A549 (cell line): ENCODE results near the gene PPM1H. TPM values are rescaled to one million over a fixed set of nuclear protein-coding genes. Genes with fewer than 3 reads are reported as not detected.

ENCODE experiments used
- ATAC-seq, 2 experiments: fragments of 200-7000 bp in 1 of 2; fragments of >200 bp in 1 of 2; cut with Nextera tagmentation in 1 of 2; cut with Tn5 transposase in 1 of 2; 3 replicates each; pipeline versions ENCODE4 v1.8.0 to v1.9.1; 2018 to 2020; ENCODE audit warnings: mild to moderate bottlenecking in 1 of 2, moderate library complexity in 1 of 2
- CTCF ChIA-PET: fragments of 300-600 bp; sonication (Branson Sonifier 250); formaldehyde crosslinking; extraction: SDS; loops from one replicate; lab custom pipeline; 2021; ENCODE audit warnings: antibody characterized with exemption, inconsistent platforms; lab: Yijun Ruan, JAX
- POLR2A ChIA-PET: fragments of 350-600 bp; formaldehyde crosslinking; extraction: SDS; loops from one replicate; lab custom pipeline; 2021; ENCODE audit warnings: antibody characterized with exemption, inconsistent platforms; lab: Yijun Ruan, JAX
- DNase-seq, 2 experiments: peaks; one replicate each; pipeline versions ENCODE4 v3.0.0 to v3.0.0-alpha.2; 2011 to 2016; ENCODE audit warnings: low read depth in 1 of 2, low spot score in 1 of 2
- FAIRE-seq: peaks from 2 replicates; lab custom pipeline; 2011; peaks lifted over from hg19 to GRCh38; lab: Jason Lieb, UNC
- H3K27ac ChIP-seq, 2 experiments: fragments of >200 bp; sonication (Bioruptor Twin); formaldehyde crosslinking; 3 replicates each; pipeline ENCODE4 v1.5.1; 2016 to 2017
- H3K4me1 ChIP-seq: fragments of >200 bp; sonication (Bioruptor Twin); formaldehyde crosslinking; 3 replicates; pipeline ENCODE4 v1.6.1; 2016
- H3K4me2 ChIP-seq: fragments of >200 bp; sonication (Bioruptor Twin); formaldehyde crosslinking; 3 replicates; pipeline ENCODE4 v1.6.1; 2016
- H3K4me3 ChIP-seq: fragments of >200 bp; sonication (Bioruptor Twin); formaldehyde crosslinking; 3 replicates; pipeline ENCODE4 v1.5.1; 2016
- H3K9me3 ChIP-seq: fragments of >200 bp; sonication (Bioruptor Twin); formaldehyde crosslinking; 3 replicates; pipeline ENCODE4 v1.6.1; 2016
- CBX8 ChIP-seq: fragments of 200-600 bp; sonication (generic); IDR thresholded peaks from 2 replicates; pipeline ENCODE4 v1.6.1; 2016
- CHD2 ChIP-seq: fragments of 150-350 bp; IDR thresholded peaks from 2 replicates; pipeline ENCODE4 v1.6.1; 2014; ENCODE audit warnings: low read length; ENCODE audit not compliant: partially characterized antibody
- CHD4 ChIP-seq: fragments of 200-600 bp; sonication (generic); IDR thresholded peaks from 2 replicates; pipeline ENCODE4 v1.6.1; 2016; ENCODE audit warnings: antibody characterized with exemption, mild to moderate bottlenecking, borderline replicate concordance
- EHF ChIP-seq: fragments of 250-450 bp; sonication (Bioruptor Pico); IDR thresholded peaks from 2 replicates; pipeline ENCODE4 v1.5.0; 2020; ENCODE audit warnings: mild to moderate bottlenecking
- FOSB ChIP-seq: fragments of 250-450 bp; sonication (Bioruptor Pico); IDR thresholded peaks from 2 replicates; pipeline ENCODE4 v1.5.0; 2020; ENCODE audit warnings: mild to moderate bottlenecking, moderate library complexity
- FOXS1 ChIP-seq: fragments of 250-450 bp; sonication (Bioruptor Pico); IDR thresholded peaks from 2 replicates; pipeline ENCODE4 v1.5.0; 2020; ENCODE audit warnings: mild to moderate bottlenecking, moderate library complexity
- GATA3 ChIP-seq: IDR thresholded peaks from 2 replicates; pipeline ENCODE4 v1.6.1; 2012; ENCODE audit warnings: borderline replicate concordance
- HES2 ChIP-seq: fragments of >200 bp; sonication (Bioruptor Twin); formaldehyde crosslinking; IDR thresholded peaks from 2 replicates; pipeline ENCODE4 v1.6.1; 2016
- HEYL ChIP-seq: fragments of 250-450 bp; sonication (Bioruptor Pico); IDR thresholded peaks from 2 replicates; pipeline ENCODE4 v1.8.0; 2021; ENCODE audit warnings: mild to moderate bottlenecking, moderate library complexity
- HOXB5 ChIP-seq: fragments of 250-450 bp; sonication (Bioruptor Pico); IDR thresholded peaks from 2 replicates; pipeline ENCODE4 v1.5.0; 2020; ENCODE audit warnings: mild to moderate bottlenecking, moderate library complexity
- KDM1A ChIP-seq: fragments of 200-600 bp; sonication (generic); IDR thresholded peaks from 2 replicates; pipeline ENCODE4 v1.6.1; 2016; ENCODE audit warnings: low read depth, mild to moderate bottlenecking
- MAFK ChIP-seq: fragments of 450-650 bp; IDR thresholded peaks from 2 replicates; pipeline ENCODE4 v1.6.1; 2014; ENCODE audit not compliant: partially characterized antibody
- MYC ChIP-seq: IDR thresholded peaks from 2 replicates; pipeline ENCODE4 v1.6.1; 2012; ENCODE audit warnings: mild to moderate bottlenecking, inconsistent platforms, low read length, improper control_type of control experiment, borderline replicate concordance
- NFE2L2 ChIP-seq: fragments of 150-350 bp; conservative IDR thresholded peaks from 2 replicates; pipeline ENCODE4 v1.6.1; 2014; ENCODE audit warnings: low read length
- RFX5 ChIP-seq: fragments of 450-650 bp; IDR thresholded peaks from 2 replicates; pipeline ENCODE4 v1.7.1; 2014; ENCODE audit warnings: antibody characterized with exemption, mild to moderate bottlenecking, moderate library complexity
- RNF2 ChIP-seq: fragments of 200-600 bp; sonication (generic); IDR thresholded peaks from 2 replicates; pipeline ENCODE4 v1.6.1; 2016; ENCODE audit warnings: low read depth, mild to moderate bottlenecking, antibody characterized with exemption, moderate library complexity, borderline replicate concordance
- SREBF2 ChIP-seq: fragments of 450-650 bp; IDR thresholded peaks from 2 replicates; pipeline ENCODE4 v1.6.1; 2014; ENCODE audit warnings: mild to moderate bottlenecking, moderate library complexity
- TP53 ChIP-seq: fragments of 250-450 bp; sonication (Bioruptor Pico); IDR thresholded peaks from 2 replicates; pipeline ENCODE4 v1.5.0; 2021; ENCODE audit warnings: mild to moderate bottlenecking, moderate library complexity
- ZC3H11A ChIP-seq: fragments of 450-650 bp; IDR thresholded peaks from 2 replicates; pipeline ENCODE4 v1.6.1; 2014; ENCODE audit warnings: antibody characterized with exemption, mild to moderate bottlenecking
- WGBS: methylation state at CpG from one replicate; pipeline ENCODE4 v1.1.6; 2017; ENCODE audit errors: missing lambda C conversion rate; 5-methylcytosine and 5-hydroxymethylcytosine counted together
- polyA plus RNA-seq, 4 experiments: library from polyadenylated mRNA; depleted of rRNA in 3 of 4; stranded (reverse); fragments of >200 nt; fragmentation: RNase III in 1 of 4; extraction: RNeasy Plus Mini Kit Qiagen cat#74134 plus additional on column Dnase treatment in 1 of 4; gene quantifications; 2 replicates in 3 of 4; 3 replicates in 1 of 4; pipeline ENCODE4 v1.2.3, GENCODE V29; 2011 to 2017
- TF ChIP-seq, protein P1 (sequence below): fragments of 250-450 bp; sonication (Bioruptor Pico); IDR thresholded peaks from 2 replicates; pipeline ENCODE4 v1.5.0; 2021; ENCODE audit warnings: mild to moderate bottlenecking, moderate library complexity, borderline replicate concordance

The PPM1H gene
- polyA plus RNA-seq, 2 of the 4 experiments (the other 2 are of a cell fraction): 7.8 TPM

GRCh38 chr12:62728741-62729140 is 206.2 kb downstream of the PPM1H start:
- H3K9me3 ChIP-seq: no peaks in the 10 kb centered on the region
- ChIA-PET POLR2A (interaction anchor here (0.9 kb wide), 1 partner anchor 57 kb away, joined by 3 read pairs; no protein-coding TSS in a partner anchor), CTCF (interaction anchor here (0.9 to 1.3 kb wide), 4 partner anchors 10 to 147 kb away, joined by 3 to 5 read pairs (median 4); no protein-coding TSS in a partner anchor)
- ATAC-seq (no peak), DNase-seq (no peak), FAIRE-seq (no peak)
- H3K4me2 ChIP-seq: peak overlapping the region; percentile 68; the same call in 2 of the 3 replicates
- TF ChIP-seq SREBF2 (no peak), GATA3 (no peak), FOXS1 (CRISPR knock-in tag) (no peak), RNF2 (no peak), TP53 (no peak), KDM1A (no peak), CHD4 (no peak), ZC3H11A (no peak), HOXB5 (CRISPR knock-in tag) (no peak), MYC (no peak), NFE2L2 (no peak), CBX8 (no peak), CHD2 (no peak), HEYL (CRISPR knock-in tag) (no peak), EHF (no peak)
- TF ChIP-seq, protein P1, sequence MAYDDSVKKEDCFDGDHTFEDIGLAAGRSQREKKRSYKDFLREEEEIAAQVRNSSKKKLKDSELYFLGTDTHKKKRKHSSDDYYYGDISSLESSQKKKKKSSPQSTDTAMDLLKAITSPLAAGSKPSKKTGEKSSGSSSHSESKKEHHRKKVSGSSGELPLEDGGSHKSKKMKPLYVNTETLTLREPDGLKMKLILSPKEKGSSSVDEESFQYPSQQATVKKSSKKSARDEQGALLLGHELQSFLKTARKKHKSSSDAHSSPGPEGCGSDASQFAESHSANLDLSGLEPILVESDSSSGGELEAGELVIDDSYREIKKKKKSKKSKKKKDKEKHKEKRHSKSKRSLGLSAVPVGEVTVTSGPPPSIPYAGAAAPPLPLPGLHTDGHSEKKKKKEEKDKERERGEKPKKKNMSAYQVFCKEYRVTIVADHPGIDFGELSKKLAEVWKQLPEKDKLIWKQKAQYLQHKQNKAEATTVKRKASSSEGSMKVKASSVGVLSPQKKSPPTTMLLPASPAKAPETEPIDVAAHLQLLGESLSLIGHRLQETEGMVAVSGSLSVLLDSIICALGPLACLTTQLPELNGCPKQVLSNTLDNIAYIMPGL (CRISPR knock-in tag): no peak
- 96% methylated on average over 2 of the region's 2 CpGs for WGBS
- peak overlapping the region; percentile 94 to 98 for H3K27ac ChIP-seq
- peaks cover 98% of the 10 kb centered on the region for H3K4me1 ChIP-seq
- H3K4me3 ChIP-seq: no peak overlapping the region

DNA sequence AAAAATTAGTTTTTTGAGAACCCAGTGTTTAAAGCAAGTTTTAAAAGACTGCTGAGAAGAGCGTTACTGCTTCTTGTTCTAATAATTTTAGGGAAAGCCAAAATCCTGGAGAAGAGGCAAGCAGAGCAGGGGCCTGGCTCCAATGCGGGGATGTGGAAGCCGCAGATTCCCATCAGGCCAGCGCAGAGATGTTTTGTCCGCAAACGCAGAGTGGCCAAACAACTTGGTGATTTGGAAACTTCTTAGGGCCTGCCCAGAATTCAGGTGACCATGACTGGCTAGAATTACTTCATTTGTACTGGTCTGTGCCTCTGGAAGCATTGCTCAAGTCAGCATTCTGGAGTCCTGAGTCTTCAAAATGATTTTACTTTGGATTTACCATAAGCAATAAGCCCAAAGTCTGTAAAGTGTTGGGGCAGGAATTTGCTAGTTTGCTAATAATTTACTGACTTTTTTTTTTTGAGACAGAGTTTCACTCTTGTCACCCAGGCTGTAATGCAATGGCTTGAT is 208.4 kb downstream of the PPM1H start:
- POLR2A ChIA-PET: no interaction called here
- H3K4me3 ChIP-seq: no peak overlapping the region
- no peak for FAIRE-seq
- no peak for DNase-seq
- peak overlapping the region; percentile 61; the same call in 2 of the 3 replicates for H3K4me2 ChIP-seq
- 96% methylated on average over 6 of the region's 6 CpGs for WGBS
- H3K9me3 ChIP-seq: no peaks in the 10 kb centered on the region
- ATAC-seq: no peak
- TF ChIP-seq MAFK (peak; percentile 6), SREBF2 (no peak)
- peaks cover 95% of the 10 kb centered on the region for H3K4me1 ChIP-seq
- CTCF ChIA-PET: no interaction called here
- peak overlapping the region; percentile 94 to 98 for H3K27ac ChIP-seq

GRCh38 chr12:62725781-62726180 is 209.2 kb downstream of the PPM1H start:
- 4% methylated on average over 1 of the region's 1 CpG for WGBS
- no peak for FAIRE-seq
- peak overlapping the region; percentile 61 for H3K4me2 ChIP-seq

More at GRCh38 chr12:62725781-62726180, 209.2 kb downstream of the PPM1H start:
- DNase-seq (no peak), ATAC-seq (peak; percentile 5 to 23; a peak in 1 of 6 replicates)
- TF ChIP-seq HES2 (no peak), FOSB (0 out of 2 replicates have a peak, but pooled peaks have one; percentile 54), RFX5 (0 out of 2 replicates have a peak, but pooled peaks have one; percentile 17)
- H3K27ac ChIP-seq: peak overlapping the region; percentile 94 to 98
- H3K9me3 ChIP-seq: no peaks in the 10 kb centered on the region
- POLR2A ChIA-PET: no interaction called here
- no peak overlapping the region for H3K4me3 ChIP-seq
- CTCF ChIA-PET: no interaction called here
- peaks cover 92% of the 10 kb centered on the region for H3K4me1 ChIP-seq
